Measurements from ENCODE around the gene TMEM132E. TPM values are rescaled to one million over a fixed set of nuclear protein-coding genes. Genes with fewer than 3 reads are reported as not detected.

The TMEM132E gene
- total and polyA plus RNA-seq, 3 donors from 2014 or later = 2.6 to 3.6 (median 3.1) TPM

GRCh38 chr17:34549966-34550365, 29.4 kb upstream of the TMEM132E start:
- Histone ChIP-seq H3K4me1 (no peaks in the 10 kb centered on the region), H3K4me3 (no peak overlapping the region), H3K36me3 (ENCODE audit: low read depth, missing control alignments) (no peaks in the 10 kb centered on the region), H3K27ac (no peak overlapping the region), H3K27me3 (no peaks in the 10 kb centered on the region), H3K9me3 (no peaks in the 10 kb centered on the region)
- WGBS, 2 donors = 58 to 74% methylated on average over 6 of the region's 6 CpGs
- DNase-seq = no peak
- TF ChIP-seq POLR2A (IDR thresholded peaks at IDR 0.05) = no peak
- TF ChIP-seq, protein P1, sequence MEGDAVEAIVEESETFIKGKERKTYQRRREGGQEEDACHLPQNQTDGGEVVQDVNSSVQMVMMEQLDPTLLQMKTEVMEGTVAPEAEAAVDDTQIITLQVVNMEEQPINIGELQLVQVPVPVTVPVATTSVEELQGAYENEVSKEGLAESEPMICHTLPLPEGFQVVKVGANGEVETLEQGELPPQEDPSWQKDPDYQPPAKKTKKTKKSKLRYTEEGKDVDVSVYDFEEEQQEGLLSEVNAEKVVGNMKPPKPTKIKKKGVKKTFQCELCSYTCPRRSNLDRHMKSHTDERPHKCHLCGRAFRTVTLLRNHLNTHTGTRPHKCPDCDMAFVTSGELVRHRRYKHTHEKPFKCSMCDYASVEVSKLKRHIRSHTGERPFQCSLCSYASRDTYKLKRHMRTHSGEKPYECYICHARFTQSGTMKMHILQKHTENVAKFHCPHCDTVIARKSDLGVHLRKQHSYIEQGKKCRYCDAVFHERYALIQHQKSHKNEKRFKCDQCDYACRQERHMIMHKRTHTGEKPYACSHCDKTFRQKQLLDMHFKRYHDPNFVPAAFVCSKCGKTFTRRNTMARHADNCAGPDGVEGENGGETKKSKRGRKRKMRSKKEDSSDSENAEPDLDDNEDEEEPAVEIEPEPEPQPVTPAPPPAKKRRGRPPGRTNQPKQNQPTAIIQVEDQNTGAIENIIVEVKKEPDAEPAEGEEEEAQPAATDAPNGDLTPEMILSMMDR (IDR thresholded peaks at IDR 0.05) = no peak
- intact Hi-C loops (cut with DNase I; ENCODE audit: low total_unique reads) = no loop called here

GRCh38 chr17:34553907-34554306, 25.5 kb upstream of the TMEM132E start:
- Histone ChIP-seq H3K4me1 (no peaks in the 10 kb centered on the region), H3K36me3 (ENCODE audit: low read depth, missing control alignments) (no peaks in the 10 kb centered on the region), H3K27ac (no peak overlapping the region), H3K4me3 (no peak overlapping the region), H3K27me3 (no peaks in the 10 kb centered on the region), H3K9me3 (no peaks in the 10 kb centered on the region)
- TF ChIP-seq POLR2A (IDR thresholded peaks at IDR 0.05) = no peak
- TF ChIP-seq, protein P1 (IDR thresholded peaks at IDR 0.05) = no peak
- intact Hi-C loops (cut with DNase I; ENCODE audit: low total_unique reads) = no loop called here
- no peak for DNase-seq
- WGBS, 2 donors = 77 to 80% methylated on average over 3 to 4 of the region's 4 CpGs

DNA sequence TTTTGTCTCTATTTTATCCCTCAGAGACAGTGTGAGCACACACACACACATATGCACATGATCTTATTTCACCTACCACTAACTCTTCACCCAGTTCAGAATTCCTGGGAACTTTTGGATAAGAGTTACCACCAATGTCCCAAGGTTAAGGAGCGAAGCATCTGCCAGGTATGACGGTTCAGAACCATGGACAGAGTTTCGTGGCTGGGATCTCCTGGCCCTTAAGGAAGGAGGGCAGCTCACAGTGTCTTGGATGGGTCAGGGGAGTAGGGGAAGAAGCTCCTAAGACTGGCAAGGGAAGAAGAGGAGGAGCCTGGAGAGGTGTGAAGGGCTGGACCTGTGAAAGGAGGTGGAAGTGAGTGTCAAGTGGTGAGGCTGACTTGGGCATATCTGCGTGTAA, 23.0 kb upstream of the TMEM132E start:
- intact Hi-C loops (cut with DNase I; ENCODE audit: low total_unique reads) = no loop called here
- TF ChIP-seq POLR2A (IDR thresholded peaks at IDR 0.05) = no peak
- TF ChIP-seq, protein P1 (IDR thresholded peaks at IDR 0.05) = no peak
- Histone ChIP-seq H3K4me1 (no peaks in the 10 kb centered on the region), H3K27me3 (no peaks in the 10 kb centered on the region), H3K27ac (no peak overlapping the region), H3K4me3 (no peak overlapping the region), H3K9me3 (no peaks in the 10 kb centered on the region), H3K36me3 (ENCODE audit: low read depth, missing control alignments) (no peaks in the 10 kb centered on the region)
- WGBS, 2 donors = 25 to 36% methylated on average over 4 of the region's 4 CpGs
- no peak for DNase-seq

- H3K36me3 ChIP-seq (ENCODE audit: low read depth, missing control alignments) = no peaks in the 10 kb centered on the region
- H3K4me1 ChIP-seq = no peaks in the 10 kb centered on the region
- WGBS, 2 donors = 65 to 80% methylated on average over 2 of the region's 2 CpGs
- no peak overlapping the region for H3K4me3 ChIP-seq
- no peak overlapping the region for H3K27ac ChIP-seq
- TF ChIP-seq, protein P1 (IDR thresholded peaks at IDR 0.05) = no peak
- TF ChIP-seq POLR2A (IDR thresholded peaks at IDR 0.05) = no peak
- intact Hi-C loops (cut with DNase I; ENCODE audit: low total_unique reads) = no loop called here
- DNase-seq = no peak
- no peaks in the 10 kb centered on the region for H3K27me3 ChIP-seq
- no peaks in the 10 kb centered on the region for H3K9me3 ChIP-seq
These were observed 22.5 kb upstream of the TMEM132E start for GRCh38 chr17:34556931-34557330.

GRCh38 chr17:34561328-34561727, 18.1 kb upstream of the TMEM132E start:
- no peaks in the 10 kb centered on the region for H3K27me3 ChIP-seq
- H3K4me3 ChIP-seq = no peak overlapping the region
- DNase-seq = no peak
- 58 to 94% methylated on average over 2 of the region's 2 CpGs for WGBS, 2 donors
- TF ChIP-seq, protein P1 (IDR thresholded peaks at IDR 0.05) = no peak
- no peak for TF ChIP-seq POLR2A (IDR thresholded peaks at IDR 0.05)
- no peaks in the 10 kb centered on the region for H3K4me1 ChIP-seq
- no peak overlapping the region for H3K27ac ChIP-seq
- H3K36me3 ChIP-seq (ENCODE audit: low read depth, missing control alignments) = no peaks in the 10 kb centered on the region
- H3K9me3 ChIP-seq = no peaks in the 10 kb centered on the region
- intact Hi-C loops (cut with DNase I; ENCODE audit: low total_unique reads) = no loop called here

Measured in testis (tissue), 3 donors.